CD4-positive, alpha-beta T cell treated with Interleukin-4 for 1 hour (primary cell): ENCODE measurements around the gene HPS4.

Experiments used
- DNase-seq, 2 donors: peaks; one replicate each; pipeline ENCODE4 v3.0.0-alpha.2; 2020 to 2022

Gene HPS4

DNA sequence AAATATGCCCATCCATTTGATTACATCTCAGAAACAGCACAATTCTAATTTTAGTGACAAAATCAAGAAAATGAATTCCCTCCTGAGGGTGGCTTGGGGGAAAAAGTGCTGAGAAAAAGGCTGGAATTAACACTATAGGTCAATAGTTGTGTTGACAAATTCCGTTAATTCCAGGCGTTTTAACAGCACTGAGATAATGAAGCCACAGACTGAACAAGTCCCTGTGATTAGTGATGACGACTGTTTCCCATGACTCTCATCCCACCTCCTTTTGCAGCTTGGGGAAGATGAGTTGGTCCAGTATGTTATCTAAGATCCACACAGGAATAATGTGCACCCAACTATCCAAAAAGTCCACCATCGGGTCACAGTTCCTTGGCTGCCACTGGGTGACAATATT, 12.9 kb upstream of the HPS4 start:
- DNase-seq = no peak

GRCh38 chr22:26494506-26494905, 10.9 kb upstream of the HPS4 start:
- DNase-seq = no peak

GRCh38 chr22:26492220-26492619, 8.6 kb upstream of the HPS4 start:
- DNase-seq = no peak

- DNase-seq = no peak
These were observed 6.0 kb upstream of the HPS4 start for GRCh38 chr22:26489447-26490036.

DNA sequence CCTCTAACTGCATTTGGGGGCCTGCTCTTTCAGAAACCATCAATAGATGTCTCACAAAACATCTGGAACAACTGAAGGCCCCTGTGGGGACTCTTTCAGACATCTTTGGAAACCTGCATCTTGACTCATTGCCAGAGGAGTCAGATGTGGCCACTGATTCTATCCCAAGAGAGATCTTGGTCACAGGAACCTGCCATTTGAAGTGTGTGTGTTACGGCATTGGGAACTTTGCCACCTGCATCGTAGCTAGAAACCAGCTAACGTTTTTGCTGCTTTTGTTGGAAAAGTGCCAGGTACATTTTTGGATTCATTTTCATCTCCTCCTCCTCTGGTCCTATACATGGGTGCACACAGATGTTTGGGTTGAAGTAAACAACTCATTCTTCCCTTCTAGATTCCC, 4.4 kb upstream of the HPS4 start:
- no peak for DNase-seq

- DNase-seq = no peak
These were observed 2.8 kb upstream of the HPS4 start for GRCh38 chr22:26486394-26486793.

GRCh38 chr22:26485806-26486390, 2.3 kb upstream of the HPS4 start:
- no peak for DNase-seq

DNA sequence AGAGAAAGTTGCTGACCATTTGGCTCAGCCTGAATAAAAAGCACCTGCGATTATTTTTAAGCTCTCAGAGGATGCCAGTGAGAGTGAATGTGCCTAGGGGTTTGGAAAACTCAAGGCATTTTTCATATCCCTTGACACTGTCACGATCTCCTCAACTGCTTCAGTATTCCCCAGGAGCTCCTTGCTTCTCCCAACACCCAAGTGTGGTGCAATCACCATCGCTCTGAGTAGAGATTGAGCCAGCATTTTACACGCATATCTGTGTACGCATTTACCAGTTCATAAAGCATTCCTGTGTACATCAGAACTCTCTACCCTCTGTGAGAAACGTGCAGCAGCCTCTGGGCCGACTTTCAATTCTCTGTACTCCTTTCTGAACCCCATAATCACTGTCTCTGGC, 1.4 kb upstream of the HPS4 start:
- no peak for DNase-seq

- peak in 1 of 2 donors; percentile 58 for DNase-seq
These were observed 750 bp upstream of the HPS4 start for GRCh38 chr22:26484360-26484706.

DNA sequence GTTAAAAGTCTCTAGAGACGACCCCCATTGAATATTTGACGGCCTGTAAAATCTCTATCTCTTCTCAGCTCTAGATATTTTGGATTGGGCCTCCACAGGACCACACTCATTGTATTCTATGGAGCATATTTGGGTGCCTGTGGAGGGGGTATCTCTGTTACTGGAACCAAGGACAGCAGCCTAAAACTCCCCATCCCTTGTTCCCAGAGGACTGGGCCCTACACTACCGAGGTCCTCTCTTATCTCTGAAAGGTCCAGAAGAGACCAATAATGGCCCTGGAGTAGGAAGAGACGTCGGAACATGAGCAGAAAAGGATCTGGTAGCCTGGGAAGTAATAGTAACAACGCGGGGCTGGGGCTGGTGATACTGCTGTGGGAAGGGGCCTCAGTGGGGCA, 542 bp downstream of the HPS4 start:
- DNase-seq = no peak

GRCh38 chr22:26482161-26482560, 1.4 kb downstream of the HPS4 start:
- DNase-seq = no peak

DNA sequence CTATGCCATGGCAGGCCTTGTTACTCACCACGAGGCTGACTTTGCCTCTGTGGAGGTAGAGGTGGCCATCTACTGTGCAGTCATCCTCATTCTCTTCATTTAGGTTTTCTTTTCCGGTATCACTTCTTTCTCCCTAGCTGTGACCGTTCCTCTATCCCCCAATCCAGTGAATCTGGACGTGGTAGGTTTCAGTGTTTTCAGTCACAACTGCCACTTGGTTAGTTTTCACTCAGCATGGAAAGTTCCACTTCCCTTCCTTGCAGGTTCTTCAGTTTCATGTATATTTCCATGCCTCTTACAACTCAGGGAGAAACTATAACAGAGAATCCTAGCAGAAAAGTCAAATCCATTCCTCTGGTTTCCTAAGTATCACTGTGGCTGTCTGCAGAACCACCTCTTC, 1.9 kb downstream of the HPS4 start:
- no peak for DNase-seq

- no peak for DNase-seq
These were observed 2.4 kb downstream of the HPS4 start for GRCh38 chr22:26481112-26481693.

- no peak for DNase-seq
These were observed 3.0 kb downstream of the HPS4 start for GRCh38 chr22:26480611-26480932.

GRCh38 chr22:26479792-26480610, 3.6 kb downstream of the HPS4 start:
- DNase-seq = no peak

DNA sequence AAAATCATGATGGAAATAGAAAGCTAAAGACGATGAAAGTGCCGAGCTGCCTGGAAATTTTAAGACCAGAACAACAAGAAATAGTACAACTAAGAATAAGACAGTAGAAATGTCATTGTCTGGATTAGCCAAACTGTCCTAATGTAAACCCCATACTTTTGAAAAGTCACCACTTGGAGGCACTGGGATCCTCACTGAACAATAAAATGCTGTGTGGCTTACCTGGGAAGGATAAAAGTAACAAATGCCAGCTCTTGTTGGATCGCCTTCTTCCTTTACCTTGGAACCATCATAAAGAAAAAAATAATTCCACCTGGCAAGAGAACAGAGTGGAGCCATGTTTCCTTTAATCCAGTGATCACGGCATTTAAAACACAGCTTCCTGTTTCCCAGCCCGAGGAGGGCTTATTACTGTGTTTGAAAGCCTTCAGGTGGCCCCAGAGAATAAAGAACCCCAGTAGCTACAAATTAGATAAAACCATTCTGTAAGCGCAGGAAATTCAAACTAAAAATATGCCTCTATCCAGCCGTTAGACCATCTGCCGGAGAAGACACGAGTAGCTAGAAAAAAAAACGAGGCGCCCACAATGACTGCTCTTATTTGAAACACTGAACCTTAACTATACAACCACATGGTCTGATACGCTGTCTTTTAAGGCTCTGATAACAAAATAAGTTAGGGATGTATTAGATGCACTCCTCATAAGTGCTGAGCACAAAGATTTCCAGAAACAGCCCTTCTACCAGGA, 4.4 kb downstream of the HPS4 start:
- DNase-seq = no peak

DNA sequence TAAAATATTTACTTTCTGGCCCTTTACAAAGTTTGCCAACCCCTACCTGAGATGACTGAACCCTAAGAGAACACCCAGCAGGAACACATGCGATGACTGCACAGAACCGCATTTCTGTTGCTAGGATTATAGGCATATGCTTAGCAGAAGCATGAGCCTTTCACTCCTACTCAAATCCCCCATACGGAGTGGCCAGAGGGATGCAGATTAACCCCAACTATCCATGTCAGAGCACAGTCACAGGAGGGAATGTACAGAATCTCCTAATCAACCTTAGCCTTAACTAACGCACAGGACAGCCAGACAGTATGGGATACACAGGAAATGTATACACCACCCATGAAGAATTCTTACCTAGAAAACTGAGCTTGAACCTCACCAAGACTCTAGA, 6.2 kb downstream of the HPS4 start:
- DNase-seq = no peak

DNA sequence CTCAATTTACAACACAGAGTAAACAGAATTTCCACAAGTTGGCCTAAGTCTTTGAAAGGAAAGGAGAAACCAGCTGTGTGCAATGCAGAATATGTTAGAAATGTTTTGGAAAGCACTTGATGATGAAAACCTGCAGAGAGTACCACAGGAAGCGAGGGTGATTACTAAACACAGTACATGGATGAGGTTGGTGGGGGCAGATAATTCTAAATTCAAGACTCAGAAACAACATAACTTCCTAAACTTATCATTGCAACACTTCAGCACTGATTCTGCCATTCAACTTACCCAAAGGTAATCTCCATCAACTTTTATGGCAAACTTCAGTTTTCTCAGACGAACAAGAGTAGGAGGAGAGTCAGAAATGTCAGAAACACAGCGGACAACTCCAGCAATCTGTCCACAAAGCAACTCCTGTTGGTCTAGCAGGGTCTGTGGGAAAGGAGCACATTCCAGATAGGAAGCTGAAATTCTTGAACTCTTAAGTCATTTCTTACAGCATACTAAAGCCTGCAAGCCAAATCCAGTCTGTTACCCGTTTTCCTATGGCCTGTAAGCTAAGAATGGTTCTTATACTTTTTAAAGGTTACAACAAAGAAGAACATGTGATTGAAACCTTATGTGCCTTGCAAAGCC, 6.8 kb downstream of the HPS4 start:
- no peak for DNase-seq

DNA sequence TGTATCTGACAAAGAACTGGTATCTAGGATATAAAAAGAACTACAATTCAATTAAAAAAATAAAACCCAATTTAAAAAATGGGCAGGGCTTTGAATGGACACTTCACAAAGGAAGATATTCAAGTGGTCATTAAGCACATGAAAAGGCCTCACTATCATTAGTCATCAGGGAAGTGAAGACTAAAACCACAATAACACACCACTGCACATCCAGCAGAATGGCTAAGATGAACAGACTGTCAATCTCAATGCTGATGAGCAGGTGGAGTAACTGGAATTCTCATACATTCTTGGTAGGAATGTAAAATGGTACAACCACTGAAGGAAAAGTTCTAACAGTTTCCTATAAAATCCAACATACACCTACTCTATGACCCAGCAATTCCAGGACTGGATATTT, 8.9 kb downstream of the HPS4 start:
- DNase-seq = no peak

DNA sequence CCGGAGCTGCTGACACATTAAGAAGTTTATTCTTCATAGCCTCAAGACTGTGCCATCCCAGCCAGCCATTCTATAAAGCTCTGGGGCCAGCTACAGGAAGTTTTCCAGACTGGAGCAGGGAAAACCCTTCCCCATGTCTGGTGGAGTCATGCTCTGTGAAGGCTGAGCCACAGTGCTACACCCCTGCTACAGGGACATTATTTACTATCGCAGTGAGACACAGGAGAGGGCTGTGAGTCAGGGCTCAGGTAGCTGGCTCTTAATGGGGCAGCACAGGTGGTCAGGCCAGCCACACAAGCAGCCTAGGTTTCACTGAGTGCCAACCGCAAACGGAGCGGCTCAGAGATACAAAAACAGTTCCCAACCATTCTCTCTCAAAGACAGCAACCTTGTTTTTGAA, 12.1 kb downstream of the HPS4 start:
- no peak for DNase-seq

DNA sequence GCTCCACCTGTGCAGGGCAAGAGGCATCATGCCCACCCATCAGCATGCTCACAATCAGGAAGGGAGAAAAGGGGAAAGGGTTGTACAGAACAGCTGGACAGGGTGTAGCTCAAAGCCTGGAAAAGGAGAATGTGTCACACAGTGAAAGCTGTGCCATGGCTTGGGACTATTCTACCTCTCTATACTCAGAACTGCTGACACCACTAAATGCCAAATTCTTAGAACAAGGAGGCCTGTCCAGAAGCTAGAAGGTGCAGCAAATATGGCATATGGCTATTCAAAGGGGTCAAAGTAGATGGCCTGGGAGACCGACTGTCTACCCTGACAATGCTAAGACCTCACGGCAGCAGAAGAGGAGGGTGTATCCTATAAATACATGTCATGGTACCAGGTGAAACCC, 12.8 kb downstream of the HPS4 start:
- no peak for DNase-seq

- no peak for DNase-seq
These were observed 17.4 kb downstream of the HPS4 start for GRCh38 chr22:26466196-26466595.

DNA sequence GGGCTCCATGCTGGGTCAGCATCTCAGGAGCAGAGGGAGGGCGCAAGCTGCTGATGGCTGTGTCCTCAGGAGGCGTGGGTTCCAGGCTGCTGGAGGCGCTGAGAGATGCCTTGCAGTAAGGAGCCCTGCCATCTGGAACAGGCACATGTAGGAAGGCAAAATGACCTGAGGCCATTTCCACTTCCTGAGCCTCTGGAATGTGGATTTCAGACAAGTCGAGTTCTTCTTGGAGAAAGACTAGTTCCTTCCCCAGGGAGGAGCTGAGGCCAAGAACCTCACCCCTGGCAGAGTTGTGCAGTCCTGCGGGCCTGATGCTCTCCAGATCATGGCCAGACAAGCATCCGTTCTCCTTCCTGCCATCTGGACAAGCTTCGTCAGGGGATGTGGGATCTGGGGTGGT, 19.3 kb downstream of the HPS4 start:
- no peak for DNase-seq
